Measurements from ENCODE around the gene FNDC3B.

Gene FNDC3B

GRCh38 chr3:172002512-172003078, 36.8 kb upstream of the FNDC3B start:
- no peaks in the 10 kb centered on the region for H3F3A ChIP-seq (ENCODE audit: low read depth)
- no peak for TF ChIP-seq CTCF (conservative IDR thresholded peaks at IDR 0.05; ENCODE audit: low read length)
- no peak for TF ChIP-seq EZH2phosphoT487 (IDR thresholded peaks at IDR 0.05; ENCODE audit: borderline replicate concordance)
- no peaks in the 10 kb centered on the region for H3K4me1 ChIP-seq (ENCODE audit: insufficient read depth, low read length, poor library complexity, severe bottlenecking)
- H3K9me3 ChIP-seq (ENCODE audit: insufficient read depth, low read depth, low read length) = no peaks in the 10 kb centered on the region
- H3K4me3 ChIP-seq (ENCODE audit: low read length, poor library complexity, severe bottlenecking) = no peak overlapping the region
- H3K4me2 ChIP-seq (ENCODE audit: low read depth, low read length, poor library complexity, severe bottlenecking) = no peak overlapping the region
- H2AFZ ChIP-seq (ENCODE audit: low read length) = no peak overlapping the region
- H4K20me1 ChIP-seq (ENCODE audit: insufficient read depth, low read length, poor library complexity, severe bottlenecking) = no peaks in the 10 kb centered on the region
- no peaks in the 10 kb centered on the region for H3K79me2 ChIP-seq (ENCODE audit: insufficient read depth, low read length)
- H3K9me2 ChIP-seq (replicated peaks; ENCODE audit: low read depth, low read length) = no peaks in the 10 kb centered on the region
- H3K36me3 ChIP-seq (ENCODE audit: insufficient read depth, low read length) = no peaks in the 10 kb centered on the region
- H3K9ac ChIP-seq (ENCODE audit: low read depth, low read length, poor library complexity, severe bottlenecking) = no peak overlapping the region
- H3K27me3 ChIP-seq (ENCODE audit: insufficient read depth, low read length, poor library complexity, severe bottlenecking) = no peaks in the 10 kb centered on the region

GRCh38 chr3:172003146-172003545, 36.2 kb upstream of the FNDC3B start:
- no peaks in the 10 kb centered on the region for H3K36me3 ChIP-seq (ENCODE audit: insufficient read depth, low read length)
- H3K4me1 ChIP-seq (ENCODE audit: insufficient read depth, low read length, poor library complexity, severe bottlenecking) = no peaks in the 10 kb centered on the region
- no peaks in the 10 kb centered on the region for H4K20me1 ChIP-seq (ENCODE audit: insufficient read depth, low read length, poor library complexity, severe bottlenecking)
- no peaks in the 10 kb centered on the region for H3K79me2 ChIP-seq (ENCODE audit: insufficient read depth, low read length)
- H2AFZ ChIP-seq (ENCODE audit: low read length) = no peak overlapping the region
- no peaks in the 10 kb centered on the region for H3K9me3 ChIP-seq (ENCODE audit: insufficient read depth, low read depth, low read length)
- H3K27me3 ChIP-seq (ENCODE audit: insufficient read depth, low read length, poor library complexity, severe bottlenecking) = no peaks in the 10 kb centered on the region
- no peaks in the 10 kb centered on the region for H3F3A ChIP-seq (ENCODE audit: low read depth)
- no peak for TF ChIP-seq CTCF (conservative IDR thresholded peaks at IDR 0.05; ENCODE audit: low read length)
- no peak for TF ChIP-seq EZH2phosphoT487 (IDR thresholded peaks at IDR 0.05; ENCODE audit: borderline replicate concordance)
- no peak overlapping the region for H3K4me2 ChIP-seq (ENCODE audit: low read depth, low read length, poor library complexity, severe bottlenecking)
- H3K9ac ChIP-seq (ENCODE audit: low read depth, low read length, poor library complexity, severe bottlenecking) = no peak overlapping the region
- no peaks in the 10 kb centered on the region for H3K9me2 ChIP-seq (replicated peaks; ENCODE audit: low read depth, low read length)
- H3K4me3 ChIP-seq (ENCODE audit: low read length, poor library complexity, severe bottlenecking) = no peak overlapping the region

- Histone ChIP-seq H3K79me2 (ENCODE audit: insufficient read depth, low read length) (no peaks in the 10 kb centered on the region), H3K9me2 (replicated peaks; ENCODE audit: low read depth, low read length) (no peaks in the 10 kb centered on the region), H3K9ac (ENCODE audit: low read depth, low read length, poor library complexity, severe bottlenecking) (no peak overlapping the region), H3F3A (ENCODE audit: low read depth) (no peaks in the 10 kb centered on the region), H3K4me1 (ENCODE audit: insufficient read depth, low read length, poor library complexity, severe bottlenecking) (no peaks in the 10 kb centered on the region), H3K27me3 (ENCODE audit: insufficient read depth, low read length, poor library complexity, severe bottlenecking) (no peaks in the 10 kb centered on the region), H3K4me2 (ENCODE audit: low read depth, low read length, poor library complexity, severe bottlenecking) (no peak overlapping the region), H3K4me3 (ENCODE audit: low read length, poor library complexity, severe bottlenecking) (no peak overlapping the region), H2AFZ (ENCODE audit: low read length) (peak overlapping the region; percentile 49; the same call in 1 of the 2 replicates), H4K20me1 (ENCODE audit: insufficient read depth, low read length, poor library complexity, severe bottlenecking) (no peaks in the 10 kb centered on the region), H3K9me3 (ENCODE audit: insufficient read depth, low read depth, low read length) (no peaks in the 10 kb centered on the region), H3K36me3 (ENCODE audit: insufficient read depth, low read length) (no peaks in the 10 kb centered on the region)
- TF ChIP-seq CTCF (conservative IDR thresholded peaks at IDR 0.05; ENCODE audit: low read length) = no peak
- no peak for TF ChIP-seq EZH2phosphoT487 (IDR thresholded peaks at IDR 0.05; ENCODE audit: borderline replicate concordance)
Observed at GRCh38 chr3:172007065-172007370, 32.4 kb upstream of the FNDC3B start.

All from Loucy (cell line).